NCI-H2227 (cell line): ENCODE data around the gene FAM234A.
"Not testable (repeated sequence)": the region's sequence is repeated elsewhere in the genome, so short reads cannot be mapped to it uniquely, and the experiment has no call there.

Experiments used
- DNase-seq: peaks from one replicate; lab custom pipeline; 2025; ENCODE audit not compliant: unreplicated experiment; lab: John Stamatoyannopoulos, UW

FAM234A gene

GRCh38 chr16:229731-230281, 4.8 kb upstream of the FAM234A start:
- no peak for DNase-seq

- not testable (repeated sequence) for DNase-seq
These were observed 4.3 kb upstream of the FAM234A start for GRCh38 chr16:230351-230750.

- DNase-seq: no peak
These were observed 3.7 kb upstream of the FAM234A start for GRCh38 chr16:230949-231348.

- DNase-seq: no peak
These were observed 5.3 kb downstream of the FAM234A start for GRCh38 chr16:239948-240277.

- no peak for DNase-seq
These were observed 5.9 kb downstream of the FAM234A start for GRCh38 chr16:240559-240958.

- no peak for DNase-seq
These were observed 7.7 kb downstream of the FAM234A start for GRCh38 chr16:242281-242680.

- DNase-seq: no peak
These were observed 8.7 kb downstream of the FAM234A start for GRCh38 chr16:243348-243747.

- DNase-seq: no peak
These were observed 10.5 kb downstream of the FAM234A start for GRCh38 chr16:245105-245504.

- no peak for DNase-seq
These were observed 12.4 kb downstream of the FAM234A start for GRCh38 chr16:247027-247426.

GRCh38 chr16:249431-249830, 14.8 kb downstream of the FAM234A start:
- DNase-seq: no peak

GRCh38 chr16:252366-253337, 18.0 kb downstream of the FAM234A start:
- no peak for DNase-seq

- DNase-seq: no peak
These were observed 19.2 kb downstream of the FAM234A start for GRCh38 chr16:253833-254232.

- DNase-seq: no peak
These were observed 19.8 kb downstream of the FAM234A start for GRCh38 chr16:254461-254860.

- DNase-seq: no peak
These were observed 20.6 kb downstream of the FAM234A start for GRCh38 chr16:255183-255582.

- DNase-seq: not testable (repeated sequence)
These were observed 23.5 kb downstream of the FAM234A start for GRCh38 chr16:258091-258490.

- no peak for DNase-seq
These were observed 24.6 kb downstream of the FAM234A start for GRCh38 chr16:259226-259625.

- no peak for DNase-seq
These were observed 25.2 kb downstream of the FAM234A start for GRCh38 chr16:259814-260253.

- DNase-seq: no peak
These were observed 25.7 kb downstream of the FAM234A start for GRCh38 chr16:260326-260725.

GRCh38 chr16:261031-261691, 26.5 kb downstream of the FAM234A start:
- no peak for DNase-seq

GRCh38 chr16:262121-262745, 27.6 kb downstream of the FAM234A start:
- DNase-seq: no peak

GRCh38 chr16:263182-263774, 28.7 kb downstream of the FAM234A start:
- DNase-seq: no peak
